PC-3 (cell line): ENCODE data around the gene APOL1. TPM values are rescaled to one million over a fixed set of nuclear protein-coding genes. Genes with fewer than 3 reads are reported as not detected.
"Not testable (repeated sequence)": the region's sequence is repeated elsewhere in the genome, so short reads cannot be mapped to it uniquely, and the experiment has no call there.

Experiments used
- ATAC-seq: fragments of 200-7000 bp; cut with Tn5 transposase; 2 replicates; pipeline ENCODE4 v1.9.1; 2020; ENCODE audit warnings: mild to moderate bottlenecking, moderate library complexity
- BruUV-seq: library from RNA; stranded (reverse); fragments of 400-500 nt; replicated peaks from 2 replicates; lab custom pipeline; 2021; lab: Mats Ljungman, UMichigan
- CTCF ChIA-PET: fragments of 300-600 bp; sonication (Branson Sonifier 250); formaldehyde crosslinking; loops from one replicate; lab custom pipeline; 2022; ENCODE audit warnings: antibody characterized with exemption; lab: Charles Lee
- POLR2A ChIA-PET: fragments of 300-600 bp; sonication (Branson Sonifier 250); formaldehyde crosslinking; loops from one replicate; lab custom pipeline; 2022; ENCODE audit warnings: antibody characterized with exemption; ENCODE audit not compliant: unreplicated experiment; lab: Charles Lee
- DNase-seq: peaks from one replicate; pipeline ENCODE4 v3.0.0-alpha.2; 2015
- H2AFZ ChIP-seq: fragments of 300-600 bp; sonication (generic); 2 replicates; pipeline ENCODE4 v1.6.0; 2016; ENCODE audit warnings: antibody characterized with exemption, low read length
- H3F3A ChIP-seq: fragments of 300-600 bp; sonication (generic); one replicate; pipeline ENCODE4 v1.6.0; 2017; ENCODE audit warnings: antibody characterized with exemption, low read length, control low read depth, mild to moderate bottlenecking; ENCODE audit not compliant: unreplicated experiment
- H3K27ac ChIP-seq: fragments of 300-600 bp; sonication (generic); 2 replicates; pipeline ENCODE4 v1.5.1; 2016; ENCODE audit warnings: mild to moderate bottlenecking, low read length
- H3K27me3 ChIP-seq: fragments of 300-600 bp; sonication (generic); 2 replicates; pipeline ENCODE4 v1.6.1; 2016; ENCODE audit warnings: low read length, mixed read lengths
- H3K36me3 ChIP-seq: fragments of 300-600 bp; sonication (generic); 2 replicates; pipeline ENCODE4 v1.6.1; 2016; ENCODE audit warnings: low read depth, mixed run types, low read length, mixed read lengths
- H3K4me1 ChIP-seq: fragments of 300-600 bp; sonication (generic); 2 replicates; pipeline ENCODE4 v1.5.1; 2016; ENCODE audit warnings: low read length; ENCODE audit not compliant: insufficient read depth
- H3K4me2 ChIP-seq: fragments of 300-600 bp; sonication (generic); 2 replicates; pipeline ENCODE4 v1.6.0; 2016; ENCODE audit warnings: low read length
- H3K4me3 ChIP-seq: fragments of 300-600 bp; sonication (generic); 2 replicates; pipeline ENCODE4 v1.5.1; 2016; ENCODE audit warnings: mild to moderate bottlenecking, low read length, mixed read lengths
- H3K79me2 ChIP-seq: fragments of 300-600 bp; sonication (generic); 2 replicates; pipeline ENCODE4 v1.6.1; 2017; ENCODE audit warnings: low read length, mixed read lengths
- H3K9ac ChIP-seq: fragments of 300-600 bp; sonication (generic); 2 replicates; pipeline ENCODE4 v1.6.0; 2016; ENCODE audit warnings: mild to moderate bottlenecking, low read length
- H3K9me2 ChIP-seq: fragments of 300-600 bp; sonication (generic); replicated peaks from 2 replicates; pipeline ENCODE4 v1.6.1; 2016; ENCODE audit warnings: mixed run types, low read length, mixed read lengths
- H3K9me3 ChIP-seq: fragments of 300-600 bp; sonication (generic); 2 replicates; pipeline ENCODE4 v1.6.1; 2016; ENCODE audit warnings: low read length, mixed read lengths
- H4K20me1 ChIP-seq: fragments of 300-600 bp; sonication (generic); 2 replicates; pipeline ENCODE4 v1.6.1; 2016; ENCODE audit warnings: low read length, mixed read lengths
- EZH2 ChIP-seq: fragments of 300-600 bp; sonication (generic); IDR thresholded peaks from one replicate; pipeline ENCODE4 v1.6.1; 2017; ENCODE audit warnings: antibody characterized with exemption, mild to moderate bottlenecking, low read length; ENCODE audit not compliant: unreplicated experiment
- EZH2phosphoT487 ChIP-seq: fragments of 300-600 bp; sonication (generic); IDR thresholded peaks from 2 replicates; pipeline ENCODE4 v1.6.1; 2018; ENCODE audit warnings: mild to moderate bottlenecking, antibody characterized with exemption, low read length, borderline replicate concordance
- intact Hi-C: fragments of 100-400 bp; cut with micrococcal nuclease; formaldehyde crosslinking; loops from 2 replicates; pipeline ENCODE4 v1.9.0; 2023
- total RNA-seq: library from RNA; depleted of rRNA; stranded (reverse); fragments of >200 nt; gene quantifications from 2 replicates; pipeline ENCODE4 v1.2.3, GENCODE V29; 2014
- TF ChIP-seq, protein P1 (sequence below): fragments of 300-600 bp; sonication (generic); conservative IDR thresholded peaks from 2 replicates; pipeline ENCODE4 v1.5.1; 2017; ENCODE audit warnings: antibody characterized with exemption, low read depth, mild to moderate bottlenecking, low read length

The APOL1 gene
- total RNA-seq, 1 experiment from 2014 or later: not detected

DNA sequence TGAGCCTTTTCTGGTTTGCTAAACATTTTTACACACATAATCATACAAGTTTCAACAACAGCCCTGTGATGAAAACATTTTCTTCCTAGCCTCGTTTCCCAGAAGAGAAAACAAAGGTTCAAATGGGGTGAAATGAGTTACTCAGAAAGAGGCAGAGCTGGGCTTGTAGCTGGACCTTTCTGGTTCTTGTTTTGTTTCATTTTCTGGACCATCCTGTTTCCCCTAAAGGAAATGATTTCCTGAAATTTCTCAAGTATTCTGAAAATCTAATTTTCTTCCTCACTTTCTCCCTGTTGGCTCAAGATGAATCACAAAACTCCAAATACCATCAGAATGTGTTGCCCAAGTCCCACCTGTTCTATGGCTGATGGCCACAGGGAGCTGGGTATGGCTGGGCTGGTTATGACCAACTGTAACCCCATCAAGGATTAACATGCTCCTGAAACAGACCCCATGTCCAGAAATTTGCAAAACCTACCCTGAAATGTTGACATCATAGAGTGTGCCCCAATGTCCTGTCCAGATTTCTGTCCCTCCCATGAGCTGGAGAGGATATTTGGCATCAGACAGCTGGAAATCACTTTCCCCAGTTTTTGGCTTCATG, 44.7 kb upstream of the APOL1 start:
- Histone ChIP-seq H3K4me1 (peaks cover 5% of the 10 kb centered on the region; the same call in 1 of the 2 replicates), H3K27ac (no peak overlapping the region), H4K20me1 (no peaks in the 10 kb centered on the region), H3K79me2 (no peaks in the 10 kb centered on the region), H3F3A (no peaks in the 10 kb centered on the region), H3K9me3 (no peaks in the 10 kb centered on the region), H3K27me3 (0 out of 2 replicates have a peak, but pooled peaks cover 5% of the 10 kb centered on the region), H3K4me3 (no peak overlapping the region), H3K4me2 (no peak overlapping the region), H3K36me3 (no peaks in the 10 kb centered on the region), H3K9me2 (no peaks in the 10 kb centered on the region), H2AFZ (no peak overlapping the region), H3K9ac (no peak overlapping the region)
- ATAC-seq (no peak), DNase-seq (no peak)
- intact Hi-C loops: no loop called here
- POLR2A ChIA-PET: no interaction called here
- CTCF ChIA-PET: no interaction called here
- TF ChIP-seq, protein P1, sequence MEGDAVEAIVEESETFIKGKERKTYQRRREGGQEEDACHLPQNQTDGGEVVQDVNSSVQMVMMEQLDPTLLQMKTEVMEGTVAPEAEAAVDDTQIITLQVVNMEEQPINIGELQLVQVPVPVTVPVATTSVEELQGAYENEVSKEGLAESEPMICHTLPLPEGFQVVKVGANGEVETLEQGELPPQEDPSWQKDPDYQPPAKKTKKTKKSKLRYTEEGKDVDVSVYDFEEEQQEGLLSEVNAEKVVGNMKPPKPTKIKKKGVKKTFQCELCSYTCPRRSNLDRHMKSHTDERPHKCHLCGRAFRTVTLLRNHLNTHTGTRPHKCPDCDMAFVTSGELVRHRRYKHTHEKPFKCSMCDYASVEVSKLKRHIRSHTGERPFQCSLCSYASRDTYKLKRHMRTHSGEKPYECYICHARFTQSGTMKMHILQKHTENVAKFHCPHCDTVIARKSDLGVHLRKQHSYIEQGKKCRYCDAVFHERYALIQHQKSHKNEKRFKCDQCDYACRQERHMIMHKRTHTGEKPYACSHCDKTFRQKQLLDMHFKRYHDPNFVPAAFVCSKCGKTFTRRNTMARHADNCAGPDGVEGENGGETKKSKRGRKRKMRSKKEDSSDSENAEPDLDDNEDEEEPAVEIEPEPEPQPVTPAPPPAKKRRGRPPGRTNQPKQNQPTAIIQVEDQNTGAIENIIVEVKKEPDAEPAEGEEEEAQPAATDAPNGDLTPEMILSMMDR: no peak
- TF ChIP-seq EZH2phosphoT487 (no peak), EZH2 (no peak)
- BruUV-seq: no TSS peak

DNA sequence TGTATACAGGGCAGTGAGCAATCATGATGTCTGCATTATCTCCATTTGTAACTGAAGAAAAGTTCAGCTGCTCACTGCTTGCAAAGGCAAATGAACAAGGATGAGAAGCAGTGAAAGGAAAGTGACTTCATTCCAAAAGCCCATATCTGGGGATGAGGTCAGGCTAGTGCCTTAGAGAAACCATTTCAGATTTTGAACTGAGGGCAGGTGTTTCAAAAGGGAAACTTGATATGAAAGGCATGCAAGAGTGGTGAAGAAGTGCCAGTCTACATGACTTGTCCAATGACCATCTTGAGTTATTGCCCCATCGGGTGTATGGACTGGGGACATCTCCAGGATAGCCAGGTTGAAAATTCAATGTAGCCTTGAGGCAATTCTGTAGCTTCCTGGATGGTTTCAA, 44.0 kb upstream of the APOL1 start:
- no peaks in the 10 kb centered on the region for H3K36me3 ChIP-seq
- no peak overlapping the region for H3K4me2 ChIP-seq
- H3K27ac ChIP-seq: no peak overlapping the region
- H3K79me2 ChIP-seq: no peaks in the 10 kb centered on the region
- ChIA-PET POLR2A (no interaction called here), CTCF (no interaction called here)
- ATAC-seq (no peak), DNase-seq (no peak)
- H3K27me3 ChIP-seq: 0 out of 2 replicates have a peak, but pooled peaks cover 5% of the 10 kb centered on the region
- H3K9ac ChIP-seq: no peak overlapping the region
- H3K4me1 ChIP-seq: no peaks in the 10 kb centered on the region
- no peak overlapping the region for H3K4me3 ChIP-seq
- intact Hi-C loops: no loop called here
- no peaks in the 10 kb centered on the region for H3K9me2 ChIP-seq
- H2AFZ ChIP-seq: no peak overlapping the region
- no TSS peak for BruUV-seq
- no peak for TF ChIP-seq EZH2
- TF ChIP-seq EZH2phosphoT487: no peak
- TF ChIP-seq, protein P1: no peak
- H4K20me1 ChIP-seq: no peaks in the 10 kb centered on the region
- no peaks in the 10 kb centered on the region for H3K9me3 ChIP-seq
- H3F3A ChIP-seq: no peaks in the 10 kb centered on the region

- H4K20me1 ChIP-seq, POLR2A ChIA-PET, DNase-seq, ATAC-seq, H3K9ac ChIP-seq, intact Hi-C loops, H3K36me3 ChIP-seq, BruUV-seq, H3K4me2 ChIP-seq, H3K4me3 ChIP-seq, H3K9me2 ChIP-seq, H2AFZ ChIP-seq, H3F3A ChIP-seq, CTCF ChIA-PET, H3K27me3 ChIP-seq, H3K9me3 ChIP-seq, H3K4me1 ChIP-seq, H3K79me2 ChIP-seq, H3K27ac ChIP-seq: not testable (repeated sequence)
Observed at GRCh38 chr22:36209488-36209908, 43.4 kb upstream of the APOL1 start.
